B cell (primary cell): ENCODE data around the gene MYH1. TPM values are rescaled to one million over a fixed set of nuclear protein-coding genes. Genes with fewer than 3 reads are reported as not detected.

ENCODE experiments used
- ATAC-seq: fragments of 200-7000 bp; cut with Tn5 transposase; one replicate; pipeline ENCODE4 v1.10.0; 2021; ENCODE audit warnings: low read depth, mild to moderate bottlenecking, moderate number of reproducible peaks, moderate library complexity
- CTCF ChIA-PET: fragments of 350-600 bp; sonication (Branson Sonifier 250); formaldehyde crosslinking; loops from one replicate; lab custom pipeline; 2021; ENCODE audit warnings: antibody characterized with exemption, inconsistent platforms; lab: Charles Lee
- POLR2A ChIA-PET: fragments of 350-600 bp; sonication (Branson Sonifier 250); formaldehyde crosslinking; loops from one replicate; lab custom pipeline; 2021; ENCODE audit warnings: antibody characterized with exemption; lab: Charles Lee
- DNase-seq: peaks from one replicate; pipeline ENCODE4 v3.0.0; 2013
- H2AFZ ChIP-seq: 2 replicates; pipeline ENCODE4 v1.6.1; 2012; ENCODE audit warnings: mild to moderate bottlenecking, low read depth, low read length; ENCODE audit not compliant: insufficient read depth, poor library complexity, severe bottlenecking
- H3K27ac ChIP-seq, 2 donors: 1 replicate in 1 of 2; 2 replicates in 1 of 2; pipeline ENCODE4 v1.5.1; 2012 to 2013; ENCODE audit warnings: low read length in 2 of 2, mild to moderate bottlenecking in 2 of 2, moderate library complexity in 1 of 2
- H3K27me3 ChIP-seq, 4 experiments: fragments of 200-600 bp in 1 of 4; sonication (generic) in 1 of 4; replicated peaks in 1 of 4; 1 replicate in 2 of 4; 2 replicates in 2 of 4; pipeline versions ENCODE4 v1.6.1 to v1.7.0; 2013 to 2016; ENCODE audit warnings: low read length in 3 of 4, mild to moderate bottlenecking in 2 of 4, mixed read lengths in 1 of 4, moderate library complexity in 1 of 4; ENCODE audit not compliant: insufficient read depth in 4 of 4, control insufficient read depth in 3 of 4; ENCODE audit errors: control extremely low read depth in 1 of 4
- H3K36me3 ChIP-seq, 2 experiments: replicated peaks in 1 of 2; 1 replicate in 1 of 2; 2 replicates in 1 of 2; pipeline versions ENCODE4 v1.6.1 to v1.7.1; 2013; ENCODE audit warnings: low read length in 1 of 2; ENCODE audit not compliant: insufficient read depth in 2 of 2, control insufficient read depth in 1 of 2; ENCODE audit errors: control extremely low read depth in 1 of 2, extremely low read depth in 1 of 2
- H3K4me1 ChIP-seq, 2 donors: fragments of 200-600 bp in 1 of 2; sonication (generic) in 1 of 2; 1 replicate in 1 of 2; 2 replicates in 1 of 2; pipeline versions ENCODE4 v1.5.1 to v1.6.1; 2013 to 2017; ENCODE audit warnings: low read length in 2 of 2; ENCODE audit not compliant: control insufficient read depth in 2 of 2, insufficient read depth in 2 of 2
- H3K4me2 ChIP-seq: replicated peaks from 2 replicates; pipeline ENCODE3; 2012; ENCODE audit warnings: mild to moderate bottlenecking, low read depth, low read length; ENCODE audit not compliant: poor library complexity, severe bottlenecking
- H3K4me3 ChIP-seq, 5 experiments: fragments of 200-600 bp in 1 of 5; sonication (generic) in 1 of 5; 1 replicate in 3 of 5; 2 replicates in 2 of 5; pipeline versions ENCODE4 v1.5.1 to v1.7.0; 2011 to 2016; ENCODE audit warnings: low read length in 4 of 5, mild to moderate bottlenecking in 4 of 5, low read depth in 2 of 5, control low read depth in 1 of 5, moderate library complexity in 1 of 5; ENCODE audit not compliant: insufficient read depth in 1 of 5; ENCODE audit errors: control extremely low read depth in 1 of 5, extremely low read depth in 1 of 5
- H3K79me2 ChIP-seq: fragments of 200-600 bp; sonication (generic); one replicate; pipeline ENCODE4 v1.6.0; 2016; ENCODE audit warnings: low read length; ENCODE audit not compliant: control insufficient read depth, insufficient read depth
- H3K9ac ChIP-seq: fragments of 200-600 bp; sonication (generic); 2 replicates; pipeline ENCODE4 v1.6.1; 2017; ENCODE audit warnings: mild to moderate bottlenecking, low read length, moderate library complexity
- H3K9me3 ChIP-seq, 3 donors: one replicate each; pipeline versions ENCODE4 v1.6.1 to v1.7.1; 2013; ENCODE audit warnings: low read length in 2 of 3; ENCODE audit not compliant: control insufficient read depth in 2 of 3, insufficient read depth in 1 of 3; ENCODE audit errors: control extremely low read depth in 1 of 3
- H4K20me1 ChIP-seq: 2 replicates; pipeline ENCODE4 v1.6.0; 2012; ENCODE audit warnings: mild to moderate bottlenecking, low read length; ENCODE audit not compliant: insufficient read depth, control insufficient read depth, poor library complexity, severe bottlenecking
- H3K27ac Mint-ChIP-seq: one replicate; pipeline ENCODE4 v1.8.0; 2021; ENCODE audit warnings: mixed read lengths
- H3K27me3 Mint-ChIP-seq: one replicate; pipeline ENCODE4 v1.8.0; 2021; ENCODE audit warnings: mixed read lengths
- H3K4me1 Mint-ChIP-seq: one replicate; pipeline ENCODE4 v1.8.0; 2021; ENCODE audit warnings: mixed read lengths
- H3K4me3 Mint-ChIP-seq: one replicate; pipeline ENCODE4 v1.8.0; 2021; ENCODE audit warnings: mixed read lengths
- H3K9me3 Mint-ChIP-seq: one replicate; pipeline ENCODE4 v1.8.0; 2022; ENCODE audit warnings: mixed read lengths; ENCODE audit not compliant: insufficient read depth
- EZH2 ChIP-seq: IDR thresholded peaks from 2 replicates; pipeline ENCODE4 v1.6.1; 2012; ENCODE audit warnings: borderline replicate concordance, low read depth, mild to moderate bottlenecking, moderate library complexity, low read length; ENCODE audit not compliant: insufficient read depth, poor library complexity, severe bottlenecking
- WGBS: methylation state at CpG from one replicate; pipeline ENCODE4 v1.1.5; 2013; ENCODE audit warnings: missing lambda C conversion rate; ENCODE audit not compliant: insufficient coverage; 5-methylcytosine and 5-hydroxymethylcytosine counted together
- intact Hi-C: fragments of 100-400 bp; cut with micrococcal nuclease; formaldehyde crosslinking; loops from one replicate; pipeline ENCODE4 v1.10.0; 2022
- polyA plus RNA-seq: library from polyadenylated mRNA; depleted of rRNA; stranded (reverse); fragments of >200 nt; gene quantifications from 2 replicates; pipeline ENCODE4 v1.2.3, GENCODE V29; 2012
- total RNA-seq, 2 donors: library from RNA; stranded (reverse); fragments of 120-200 nt in 1 of 2; gene quantifications; 1 replicate in 1 of 2; 2 replicates in 1 of 2; pipeline versions ENCODE4 v1.2.3 to v1.2.4, GENCODE V29; 2013 to 2022
- TF ChIP-seq, protein P1 (sequence below): fragments of 200-600 bp; IDR thresholded peaks from one replicate; pipeline ENCODE4 v1.8.0; 2022; ENCODE audit warnings: antibody characterized with exemption, mild to moderate bottlenecking

MYH1 gene
- total and polyA plus RNA-seq, 2 donors (not counting 1 experiment from before 2014, with no cell fraction given) = not detected

DNA sequence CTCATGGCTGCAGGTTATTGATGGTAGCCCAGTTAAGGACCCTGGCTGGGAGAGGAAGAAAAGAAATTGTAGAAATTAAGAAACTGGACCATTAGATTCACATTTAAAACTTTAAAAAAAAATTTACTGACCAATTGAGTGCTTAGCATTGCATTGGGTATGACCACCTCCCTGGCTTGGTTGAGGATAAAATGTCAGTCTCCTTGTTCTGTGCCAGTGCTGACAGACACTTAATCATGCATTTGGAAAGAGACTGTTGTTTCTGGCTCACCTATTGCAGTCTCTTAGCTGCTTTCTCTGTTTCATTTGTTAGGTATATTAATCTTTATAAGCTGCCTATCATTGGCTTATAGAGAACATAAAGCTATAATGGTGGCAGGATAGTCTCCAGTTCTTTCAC, 1.7 kb downstream of the MYH1 start:
- Histone ChIP-seq H3K9ac (no peak overlapping the region), H3K4me1 (no peaks in the 10 kb centered on the region), H4K20me1 (no peaks in the 10 kb centered on the region), H3K4me2 (no peak overlapping the region), H3K9me3 (peaks cover 0 to 3% (median 0%) of the 10 kb centered on the region in 3 donors), H3K27ac (no peak overlapping the region), H3K36me3 (no peaks in the 10 kb centered on the region), H3K27me3 (no peaks in the 10 kb centered on the region), H3K4me3 (no peak overlapping the region), H2AFZ (no peak overlapping the region), H3K79me2 (no peaks in the 10 kb centered on the region)
- intact Hi-C loops = no loop called here
- TF ChIP-seq, protein P1, sequence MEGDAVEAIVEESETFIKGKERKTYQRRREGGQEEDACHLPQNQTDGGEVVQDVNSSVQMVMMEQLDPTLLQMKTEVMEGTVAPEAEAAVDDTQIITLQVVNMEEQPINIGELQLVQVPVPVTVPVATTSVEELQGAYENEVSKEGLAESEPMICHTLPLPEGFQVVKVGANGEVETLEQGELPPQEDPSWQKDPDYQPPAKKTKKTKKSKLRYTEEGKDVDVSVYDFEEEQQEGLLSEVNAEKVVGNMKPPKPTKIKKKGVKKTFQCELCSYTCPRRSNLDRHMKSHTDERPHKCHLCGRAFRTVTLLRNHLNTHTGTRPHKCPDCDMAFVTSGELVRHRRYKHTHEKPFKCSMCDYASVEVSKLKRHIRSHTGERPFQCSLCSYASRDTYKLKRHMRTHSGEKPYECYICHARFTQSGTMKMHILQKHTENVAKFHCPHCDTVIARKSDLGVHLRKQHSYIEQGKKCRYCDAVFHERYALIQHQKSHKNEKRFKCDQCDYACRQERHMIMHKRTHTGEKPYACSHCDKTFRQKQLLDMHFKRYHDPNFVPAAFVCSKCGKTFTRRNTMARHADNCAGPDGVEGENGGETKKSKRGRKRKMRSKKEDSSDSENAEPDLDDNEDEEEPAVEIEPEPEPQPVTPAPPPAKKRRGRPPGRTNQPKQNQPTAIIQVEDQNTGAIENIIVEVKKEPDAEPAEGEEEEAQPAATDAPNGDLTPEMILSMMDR = no peak
- TF ChIP-seq EZH2 = no peak
- DNase-seq (no peak), ATAC-seq (no peak)
- Mint-ChIP-seq H3K9me3 (no peaks in the 10 kb centered on the region), H3K4me1 (no peaks in the 10 kb centered on the region), H3K27me3 (peaks cover 8% of the 10 kb centered on the region), H3K4me3 (no peak overlapping the region), H3K27ac (no peak overlapping the region)
- CTCF ChIA-PET = no interaction called here
- POLR2A ChIA-PET = no interaction called here

DNA sequence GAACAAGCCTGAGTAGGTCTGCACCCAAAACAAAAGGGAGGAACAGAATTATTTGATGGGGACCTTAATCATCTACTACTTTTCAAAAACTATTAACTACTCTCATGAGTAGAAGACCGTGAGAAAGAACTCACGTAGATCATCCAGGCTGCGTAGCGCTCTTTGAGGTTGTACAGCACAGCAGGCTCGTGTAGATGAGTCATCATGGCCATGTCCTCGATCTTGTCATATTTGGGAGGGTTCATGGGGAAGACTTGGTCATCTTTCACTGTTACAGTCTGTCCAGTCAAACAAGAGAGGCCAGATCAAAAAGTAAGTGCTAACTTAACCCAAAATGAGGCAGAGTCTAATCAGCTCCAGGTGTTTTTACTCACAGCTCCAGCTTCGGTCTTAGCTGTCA, 2.3 kb downstream of the MYH1 start:
- no peaks in the 10 kb centered on the region for H4K20me1 ChIP-seq
- ChIA-PET POLR2A (no interaction called here), CTCF (no interaction called here)
- H3K9ac ChIP-seq = no peak overlapping the region
- ATAC-seq = no peak
- Mint-ChIP-seq H3K4me1 (no peaks in the 10 kb centered on the region), H3K4me3 (no peak overlapping the region), H3K27me3 (peaks cover 7% of the 10 kb centered on the region), H3K9me3 (no peaks in the 10 kb centered on the region), H3K27ac (no peak overlapping the region)
- peaks cover 0 to under 1% (median 0%) of the 10 kb centered on the region in 3 donors for H3K9me3 ChIP-seq
- H3K4me2 ChIP-seq = no peak overlapping the region
- H3K4me1 ChIP-seq = no peaks in the 10 kb centered on the region
- DNase-seq = no peak
- no peak overlapping the region for H3K4me3 ChIP-seq
- TF ChIP-seq EZH2 = no peak
- TF ChIP-seq, protein P1 = no peak
- no peaks in the 10 kb centered on the region for H3K79me2 ChIP-seq
- H3K27ac ChIP-seq = no peak overlapping the region
- no peaks in the 10 kb centered on the region for H3K36me3 ChIP-seq
- H2AFZ ChIP-seq = no peak overlapping the region
- intact Hi-C loops = no loop called here
- 97% methylated on average over 5 of the region's 7 CpGs for WGBS
- no peaks in the 10 kb centered on the region for H3K27me3 ChIP-seq
